Activated CD4-positive, alpha-beta T cell treated with anti-CD3 and anti-CD28 coated beads for 36 hours (primary cell): ENCODE data around the gene SGCD. TPM values are rescaled to one million over a fixed set of nuclear protein-coding genes. Genes with fewer than 3 reads are reported as not detected.

Experiments used
- ATAC-seq: fragments of 200-7000 bp; cut with Tn5 transposase; one replicate; pipeline ENCODE4 v1.10.0; 2021; ENCODE audit warnings: mild to moderate bottlenecking, moderate library complexity
- CTCF ChIA-PET: fragments of 350-600 bp; sonication (Branson Sonifier 250); formaldehyde crosslinking; loops from one replicate; lab custom pipeline; 2021; ENCODE audit warnings: antibody characterized with exemption; lab: Charles Lee
- POLR2A ChIA-PET: fragments of 350-600 bp; sonication (Branson Sonifier 250); formaldehyde crosslinking; loops from one replicate; lab custom pipeline; 2021; ENCODE audit warnings: antibody characterized with exemption, inconsistent platforms; lab: Charles Lee
- DNase-seq: peaks from one replicate; pipeline ENCODE4 v3.0.0-alpha.2; 2020
- H3K27ac Mint-ChIP-seq: one replicate; pipeline ENCODE4 v1.8.0; 2021; ENCODE audit warnings: mixed read lengths
- H3K27me3 Mint-ChIP-seq: one replicate; pipeline ENCODE4 v1.8.0; 2021; ENCODE audit warnings: mixed read lengths
- H3K36me3 Mint-ChIP-seq: one replicate; pipeline ENCODE4 v1.8.0; 2021; ENCODE audit warnings: low read depth, mixed read lengths
- H3K4me1 Mint-ChIP-seq: one replicate; pipeline ENCODE4 v1.8.0; 2021; ENCODE audit warnings: mixed read lengths
- H3K4me3 Mint-ChIP-seq: one replicate; pipeline ENCODE4 v1.8.0; 2021; ENCODE audit warnings: mild to moderate bottlenecking, moderate library complexity, mixed read lengths
- H3K9me3 Mint-ChIP-seq: one replicate; pipeline ENCODE4 v1.8.0; 2021; ENCODE audit warnings: low read depth, mixed read lengths
- intact Hi-C, 2 experiments: fragments of 100-400 bp; cut with DNase I in 1 of 2; cut with micrococcal nuclease in 1 of 2; formaldehyde crosslinking; loops; one replicate each; pipeline versions ENCODE4 v1.14.2 to v1.15.1; 2022 to 2024; cut with DNase I, micrococcal nuclease
- total RNA-seq, 2 experiments: library from RNA; stranded (reverse); gene quantifications; one replicate each; pipeline ENCODE4 v1.2.3, GENCODE V29; 2021

Gene SGCD
- total RNA-seq, 2 experiments from 2014 or later = not detected

GRCh38 chr5:156515121-156515520, 188.2 kb downstream of the SGCD start:
- ChIA-PET CTCF (no interaction called here), POLR2A (no interaction called here)
- no peaks in the 10 kb centered on the region for H3K4me1 Mint-ChIP-seq
- no peak overlapping the region for H3K4me3 Mint-ChIP-seq
- intact Hi-C loops = no loop called here
- no peak for ATAC-seq
- no peak overlapping the region for H3K27ac Mint-ChIP-seq
- no peaks in the 10 kb centered on the region for H3K36me3 Mint-ChIP-seq
- H3K9me3 Mint-ChIP-seq = peaks cover 8% of the 10 kb centered on the region
- DNase-seq = no peak
- H3K27me3 Mint-ChIP-seq = peaks cover 5% of the 10 kb centered on the region

GRCh38 chr5:156515803-156516360, 188.9 kb downstream of the SGCD start:
- ChIA-PET CTCF (no interaction called here), POLR2A (no interaction called here)
- Mint-ChIP-seq H3K9me3 (peaks cover 12% of the 10 kb centered on the region), H3K4me3 (no peak overlapping the region), H3K4me1 (no peaks in the 10 kb centered on the region), H3K27ac (no peak overlapping the region), H3K36me3 (no peaks in the 10 kb centered on the region), H3K27me3 (peaks cover 5% of the 10 kb centered on the region)
- intact Hi-C loops = no loop called here
- no peak for ATAC-seq
- DNase-seq = no peak

GRCh38 chr5:156522651-156523529, 195.9 kb downstream of the SGCD start:
- Mint-ChIP-seq H3K27ac (no peak overlapping the region), H3K4me1 (no peaks in the 10 kb centered on the region), H3K9me3 (peaks cover 12% of the 10 kb centered on the region), H3K27me3 (no peaks in the 10 kb centered on the region), H3K36me3 (no peaks in the 10 kb centered on the region), H3K4me3 (no peak overlapping the region)
- POLR2A ChIA-PET = no interaction called here
- no peak for ATAC-seq
- DNase-seq = no peak
- intact Hi-C loops = no loop called here
- CTCF ChIA-PET = no interaction called here

- POLR2A ChIA-PET = no interaction called here
- Mint-ChIP-seq H3K4me3 (no peak overlapping the region), H3K27me3 (no peaks in the 10 kb centered on the region), H3K27ac (no peak overlapping the region), H3K4me1 (no peaks in the 10 kb centered on the region), H3K36me3 (no peaks in the 10 kb centered on the region), H3K9me3 (peaks cover 9% of the 10 kb centered on the region)
- CTCF ChIA-PET = no interaction called here
- no peak for ATAC-seq
- DNase-seq = no peak
- intact Hi-C loops = no loop called here
Measured at GRCh38 chr5:156523607-156524006, 196.6 kb downstream of the SGCD start.

GRCh38 chr5:156526081-156526925, 199.3 kb downstream of the SGCD start:
- Mint-ChIP-seq H3K27me3 (peaks cover 6% of the 10 kb centered on the region), H3K4me1 (no peaks in the 10 kb centered on the region), H3K9me3 (no peaks in the 10 kb centered on the region), H3K4me3 (no peak overlapping the region), H3K36me3 (no peaks in the 10 kb centered on the region), H3K27ac (no peak overlapping the region)
- ChIA-PET CTCF (no interaction called here), POLR2A (no interaction called here)
- DNase-seq (no peak), ATAC-seq (no peak)
- intact Hi-C loops = no loop called here

- no peaks in the 10 kb centered on the region for H3K4me1 Mint-ChIP-seq
Measured at GRCh38 chr5:156527611-156528010, 200.6 kb downstream of the SGCD start.

GRCh38 chr5:156528673-156529072, 201.7 kb downstream of the SGCD start:
- Mint-ChIP-seq H3K4me1 (no peaks in the 10 kb centered on the region), H3K36me3 (no peaks in the 10 kb centered on the region), H3K9me3 (no peaks in the 10 kb centered on the region), H3K4me3 (no peak overlapping the region), H3K27me3 (peaks cover 9% of the 10 kb centered on the region), H3K27ac (no peak overlapping the region)
- DNase-seq (no peak), ATAC-seq (no peak)
- intact Hi-C loops = no loop called here
- POLR2A ChIA-PET = no interaction called here
- CTCF ChIA-PET = no interaction called here

More at GRCh38 chr5:156527611-156528010, 200.6 kb downstream of the SGCD start:
- H3K27me3 Mint-ChIP-seq = peaks cover 6% of the 10 kb centered on the region
- no peak overlapping the region for H3K4me3 Mint-ChIP-seq
- DNase-seq (no peak), ATAC-seq (no peak)
- H3K36me3 Mint-ChIP-seq = no peaks in the 10 kb centered on the region
- POLR2A ChIA-PET = no interaction called here
- CTCF ChIA-PET = no interaction called here
- intact Hi-C loops = no loop called here
- no peaks in the 10 kb centered on the region for H3K9me3 Mint-ChIP-seq
- H3K27ac Mint-ChIP-seq = no peak overlapping the region

GRCh38 chr5:156529892-156530291, 202.9 kb downstream of the SGCD start:
- ATAC-seq (no peak), DNase-seq (no peak)
- Mint-ChIP-seq H3K9me3 (no peaks in the 10 kb centered on the region), H3K4me3 (no peak overlapping the region), H3K36me3 (no peaks in the 10 kb centered on the region), H3K27ac (no peak overlapping the region), H3K4me1 (no peaks in the 10 kb centered on the region), H3K27me3 (peaks cover 9% of the 10 kb centered on the region)
- ChIA-PET POLR2A (no interaction called here), CTCF (interaction anchor here (0.8 kb wide), 1 partner anchor 308 kb away, joined by 5 read pairs; no protein-coding TSS in a partner anchor)
- intact Hi-C loops = no loop called here

GRCh38 chr5:156531199-156531598, 204.2 kb downstream of the SGCD start:
- H3K9me3 Mint-ChIP-seq = no peaks in the 10 kb centered on the region
- POLR2A ChIA-PET = no interaction called here
- no peak for DNase-seq

GRCh38 chr5:156532921-156533320, 206.0 kb downstream of the SGCD start:
- no peak for DNase-seq
- no peak overlapping the region for H3K4me3 Mint-ChIP-seq
- H3K4me1 Mint-ChIP-seq = no peaks in the 10 kb centered on the region
- H3K9me3 Mint-ChIP-seq = no peaks in the 10 kb centered on the region
- peaks cover 13% of the 10 kb centered on the region for H3K27me3 Mint-ChIP-seq
- POLR2A ChIA-PET = no interaction called here
- no peak overlapping the region for H3K27ac Mint-ChIP-seq
- no peak for ATAC-seq
- CTCF ChIA-PET = no interaction called here
- intact Hi-C loops = no loop called here
- no peaks in the 10 kb centered on the region for H3K36me3 Mint-ChIP-seq

More at GRCh38 chr5:156531199-156531598, 204.2 kb downstream of the SGCD start:
- Mint-ChIP-seq H3K36me3 (no peaks in the 10 kb centered on the region), H3K4me1 (no peaks in the 10 kb centered on the region), H3K4me3 (no peak overlapping the region), H3K27me3 (peaks cover 11% of the 10 kb centered on the region), H3K27ac (no peak overlapping the region)
- ATAC-seq = no peak
- CTCF ChIA-PET = no interaction called here
- intact Hi-C loops = no loop called here

- Mint-ChIP-seq H3K4me3 (no peak overlapping the region), H3K36me3 (no peaks in the 10 kb centered on the region), H3K9me3 (no peaks in the 10 kb centered on the region), H3K4me1 (no peaks in the 10 kb centered on the region), H3K27ac (no peak overlapping the region), H3K27me3 (peaks cover 13% of the 10 kb centered on the region)
- DNase-seq = no peak
- ChIA-PET CTCF (no interaction called here), POLR2A (no interaction called here)
- ATAC-seq = no peak
- intact Hi-C loops = no loop called here
Measured at GRCh38 chr5:156534085-156534484, 207.1 kb downstream of the SGCD start.
